Uterus (tissue), 4 donors: ENCODE measurements around the gene CPT2. TPM values are rescaled to one million over a fixed set of nuclear protein-coding genes. Genes with fewer than 3 reads are reported as not detected.
"Not testable (repeated sequence)": the region's sequence is repeated elsewhere in the genome, so short reads cannot be mapped to it uniquely, and the experiment has no call there.

ENCODE experiments used
- DNase-seq, 2 donors: peaks; one replicate each; pipeline ENCODE4 v3.0.0-alpha.2; 2019 to 2020
- H3K27ac ChIP-seq, 2 donors: fragments of 200-600 bp; sonication (generic); 1 replicate in 1 of 2; 2 replicates in 1 of 2; pipeline ENCODE4 v1.5.1; 2016 to 2018
- H3K27me3 ChIP-seq, 2 donors: fragments of 200-600 bp; sonication (generic); one replicate each; pipeline ENCODE4 v1.5.1; 2018 to 2019; ENCODE audit warnings: control low read depth in 1 of 2
- H3K36me3 ChIP-seq, 2 donors: fragments of 200-600 bp; sonication (generic); one replicate each; pipeline ENCODE4 v1.5.1; 2019; ENCODE audit warnings: control low read depth in 1 of 2
- H3K4me1 ChIP-seq, 2 donors: fragments of 200-600 bp; sonication (generic); one replicate each; pipeline ENCODE4 v1.5.1; 2018 to 2019; ENCODE audit warnings: control low read depth in 1 of 2
- H3K4me3 ChIP-seq, 2 donors: fragments of 200-600 bp; sonication (generic); 1 replicate in 1 of 2; 2 replicates in 1 of 2; pipeline ENCODE4 v1.5.1; 2018 to 2019; ENCODE audit warnings: mild to moderate bottlenecking in 1 of 2
- H3K9me3 ChIP-seq, 2 donors: fragments of 200-600 bp; sonication (generic); one replicate each; pipeline ENCODE4 v1.5.1; 2019; ENCODE audit warnings: control low read depth in 1 of 2
- POLR2A ChIP-seq, 2 donors: fragments of 450-650 bp; IDR thresholded peaks; one replicate each; pipeline ENCODE4 v1.6.1; 2016; ENCODE audit warnings: antibody characterized with exemption in 2 of 2, mild to moderate bottlenecking in 1 of 2, moderate library complexity in 1 of 2
- intact Hi-C: fragments of 100-400 bp; cut with DNase I; formaldehyde crosslinking; loops from one replicate; pipeline ENCODE4 v1.15.1; 2023; ENCODE audit warnings: low total_unique reads
- total RNA-seq, 4 donors: library from RNA; depleted of rRNA in 3 of 4; stranded (reverse); fragments of >200 nt in 3 of 4; gene quantifications; one replicate each; pipeline versions ENCODE4 v1.1.0 to v1.2.4, GENCODE V29; 2014 to 2023
- TF ChIP-seq, protein P1 (sequence below), 4 experiments: fragments of 200-600 bp in 2 of 4; fragments of 450-650 bp in 2 of 4; sonication (generic) in 2 of 4; IDR thresholded peaks; one replicate each; pipeline ENCODE4 v1.5.1; 2016 to 2019; ENCODE audit warnings: antibody characterized with exemption in 4 of 4, mild to moderate bottlenecking in 2 of 4, moderate library complexity in 1 of 4
- donor health status: DM: yes; HTN: yes; CAD: no.

CPT2 gene
- total RNA-seq, 4 donors from 2014 or later: 2.4 to 83.3 (median 10.2) TPM

DNA sequence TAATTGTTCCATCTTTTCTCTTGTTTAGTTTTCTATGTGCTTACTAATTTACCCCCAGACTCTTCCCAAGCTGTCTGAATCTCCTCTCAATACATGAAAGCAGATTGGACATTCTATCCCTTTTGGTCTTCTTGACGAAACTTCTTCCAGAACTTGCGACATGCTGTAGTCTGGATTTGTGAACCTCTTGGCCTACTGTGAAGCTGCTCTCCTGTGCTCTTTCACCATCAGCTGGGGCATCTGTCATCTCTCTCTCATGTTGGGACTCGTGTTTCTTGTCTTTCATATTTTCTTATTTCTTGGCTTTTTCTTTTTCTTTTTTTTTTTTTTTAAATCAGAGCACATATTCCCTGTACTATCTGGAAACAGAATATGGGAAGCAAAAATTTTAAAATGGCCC, 6.8 kb downstream of the CPT2 start:
- Histone ChIP-seq H3K9me3 (no peaks in the 10 kb centered on the region), H3K27ac (no peak overlapping the region), H3K36me3 (no peaks in the 10 kb centered on the region), H3K4me3 (no peak overlapping the region), H3K27me3 (no peaks in the 10 kb centered on the region), H3K4me1 (peaks cover 0 to under 1% of the 10 kb centered on the region in 2 donors)
- no peak for DNase-seq
- TF ChIP-seq POLR2A (IDR thresholded peaks at IDR 0.05): no peak
- TF ChIP-seq, protein P1, sequence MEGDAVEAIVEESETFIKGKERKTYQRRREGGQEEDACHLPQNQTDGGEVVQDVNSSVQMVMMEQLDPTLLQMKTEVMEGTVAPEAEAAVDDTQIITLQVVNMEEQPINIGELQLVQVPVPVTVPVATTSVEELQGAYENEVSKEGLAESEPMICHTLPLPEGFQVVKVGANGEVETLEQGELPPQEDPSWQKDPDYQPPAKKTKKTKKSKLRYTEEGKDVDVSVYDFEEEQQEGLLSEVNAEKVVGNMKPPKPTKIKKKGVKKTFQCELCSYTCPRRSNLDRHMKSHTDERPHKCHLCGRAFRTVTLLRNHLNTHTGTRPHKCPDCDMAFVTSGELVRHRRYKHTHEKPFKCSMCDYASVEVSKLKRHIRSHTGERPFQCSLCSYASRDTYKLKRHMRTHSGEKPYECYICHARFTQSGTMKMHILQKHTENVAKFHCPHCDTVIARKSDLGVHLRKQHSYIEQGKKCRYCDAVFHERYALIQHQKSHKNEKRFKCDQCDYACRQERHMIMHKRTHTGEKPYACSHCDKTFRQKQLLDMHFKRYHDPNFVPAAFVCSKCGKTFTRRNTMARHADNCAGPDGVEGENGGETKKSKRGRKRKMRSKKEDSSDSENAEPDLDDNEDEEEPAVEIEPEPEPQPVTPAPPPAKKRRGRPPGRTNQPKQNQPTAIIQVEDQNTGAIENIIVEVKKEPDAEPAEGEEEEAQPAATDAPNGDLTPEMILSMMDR (IDR thresholded peaks at IDR 0.05): no peak
- intact Hi-C loops: no loop called here

DNA sequence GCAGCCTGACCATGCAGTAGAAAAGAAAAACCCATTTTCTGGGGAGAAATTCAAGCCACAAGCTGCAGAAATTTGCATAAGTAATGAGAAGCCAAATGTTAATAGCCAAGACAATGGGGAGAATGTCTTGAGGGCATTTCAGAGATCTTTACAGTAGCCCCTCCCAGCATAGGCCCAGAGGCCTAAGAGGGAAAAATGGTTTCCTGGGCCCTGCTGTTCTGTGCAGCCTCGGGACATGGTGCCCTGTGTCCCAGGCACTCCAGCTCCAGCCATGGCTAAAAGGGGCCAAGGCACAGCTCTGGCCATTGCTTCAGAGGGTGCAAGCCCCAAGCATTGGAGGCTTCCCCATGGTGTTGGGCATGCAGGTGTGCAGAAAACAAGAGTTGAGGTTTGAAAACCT, 8.9 kb downstream of the CPT2 start:
- H3K4me1 ChIP-seq, intact Hi-C loops, H3K4me3 ChIP-seq, H3K36me3 ChIP-seq, DNase-seq, H3K9me3 ChIP-seq, H3K27ac ChIP-seq, H3K27me3 ChIP-seq: not testable (repeated sequence)

DNA sequence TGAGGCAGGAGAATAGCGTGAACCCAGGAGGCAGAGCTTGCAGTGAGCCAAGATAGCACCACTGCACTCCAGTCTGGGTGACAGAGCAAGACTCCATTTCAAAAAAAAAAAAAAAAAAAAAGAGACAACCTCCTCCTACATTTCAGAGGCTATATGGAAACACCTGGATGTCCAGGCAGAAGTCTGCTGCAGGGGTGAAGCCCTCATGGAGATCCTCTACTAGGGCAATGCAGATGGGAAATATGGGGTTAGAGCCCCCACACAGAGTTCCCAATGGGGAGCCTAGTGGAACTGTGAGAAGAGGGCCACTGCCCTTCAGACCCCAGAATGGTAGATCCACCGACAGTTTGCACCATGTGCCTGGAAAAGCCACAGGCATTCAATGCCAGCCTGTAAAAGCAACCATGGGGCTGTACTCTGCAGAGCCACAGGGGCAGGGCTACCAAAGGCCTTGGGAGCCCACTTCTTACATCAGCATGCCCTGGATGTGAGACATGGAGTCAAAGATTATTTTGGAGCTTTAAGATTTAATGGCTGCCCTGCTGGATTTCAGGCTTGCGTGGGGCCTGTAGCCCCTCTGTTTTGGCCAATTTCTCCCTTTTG, 9.6 kb downstream of the CPT2 start:
- H3K27ac ChIP-seq, DNase-seq, H3K9me3 ChIP-seq, H3K4me3 ChIP-seq, H3K4me1 ChIP-seq, H3K27me3 ChIP-seq, intact Hi-C loops, H3K36me3 ChIP-seq: not testable (repeated sequence)

DNA sequence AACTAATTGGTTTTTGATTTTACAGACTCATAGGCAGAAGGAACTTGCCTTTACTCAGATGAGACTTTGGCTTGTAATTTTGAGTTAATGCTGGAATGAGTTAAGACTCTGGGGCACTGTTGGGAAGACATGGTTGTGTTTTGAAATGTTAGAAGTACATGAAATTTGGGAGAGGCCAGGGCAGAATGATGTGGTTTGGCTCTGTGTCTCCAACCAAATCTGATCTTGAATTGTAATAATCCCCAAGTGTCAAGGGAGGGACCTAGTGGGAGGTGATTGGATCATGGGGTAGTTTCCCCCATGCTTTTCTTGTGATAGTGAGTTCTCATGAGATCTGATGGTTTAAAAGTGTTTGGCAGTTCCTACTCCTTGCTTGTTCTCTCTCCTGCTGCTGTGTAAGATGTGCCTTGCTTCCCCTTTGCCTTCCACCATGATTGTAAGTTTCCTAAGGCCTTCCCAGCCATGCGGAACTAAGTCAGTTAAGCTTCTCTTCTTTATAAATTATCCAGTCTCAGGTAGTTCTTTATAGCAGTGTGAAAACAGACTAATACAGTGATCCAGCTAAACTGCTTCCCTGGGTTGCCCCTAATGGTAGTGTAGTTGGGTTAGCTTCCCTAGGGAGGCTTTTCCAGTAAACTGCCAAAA, 10.2 kb downstream of the CPT2 start:
- Histone ChIP-seq H3K9me3 (no peaks in the 10 kb centered on the region), H3K27ac (no peak overlapping the region), H3K4me3 (no peak overlapping the region), H3K27me3 (no peaks in the 10 kb centered on the region), H3K36me3 (no peaks in the 10 kb centered on the region), H3K4me1 (no peaks in the 10 kb centered on the region)
- TF ChIP-seq, protein P1 (IDR thresholded peaks at IDR 0.05): no peak
- TF ChIP-seq POLR2A (IDR thresholded peaks at IDR 0.05): no peak
- intact Hi-C loops: no loop called here
- no peak for DNase-seq

DNA sequence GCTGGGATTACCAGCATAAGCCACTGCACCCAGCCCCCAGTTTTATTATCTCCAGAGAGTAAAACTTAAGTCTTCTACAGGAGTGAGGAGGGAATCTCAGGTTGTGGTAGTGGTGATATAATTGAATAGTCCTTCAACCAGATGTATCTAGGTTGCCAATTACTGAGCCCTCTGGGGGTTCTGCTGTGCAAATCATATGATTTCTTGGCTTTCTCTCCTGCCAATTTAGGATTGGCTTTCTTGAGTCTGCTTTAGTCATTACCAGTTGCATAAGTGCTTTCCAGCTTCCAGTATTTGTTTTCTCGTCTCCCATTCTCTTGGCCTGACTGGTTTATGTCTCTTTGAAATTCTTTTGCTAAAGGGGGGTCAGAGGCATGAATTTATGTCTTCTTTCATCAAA, 11.1 kb downstream of the CPT2 start:
- TF ChIP-seq, protein P1 (IDR thresholded peaks at IDR 0.05): no peak
- no peak for TF ChIP-seq POLR2A (IDR thresholded peaks at IDR 0.05)
- Histone ChIP-seq H3K27me3 (no peaks in the 10 kb centered on the region), H3K9me3 (no peaks in the 10 kb centered on the region), H3K27ac (no peak overlapping the region), H3K4me1 (no peaks in the 10 kb centered on the region), H3K36me3 (no peaks in the 10 kb centered on the region), H3K4me3 (no peak overlapping the region)
- no peak for DNase-seq
- intact Hi-C loops: no loop called here

DNA sequence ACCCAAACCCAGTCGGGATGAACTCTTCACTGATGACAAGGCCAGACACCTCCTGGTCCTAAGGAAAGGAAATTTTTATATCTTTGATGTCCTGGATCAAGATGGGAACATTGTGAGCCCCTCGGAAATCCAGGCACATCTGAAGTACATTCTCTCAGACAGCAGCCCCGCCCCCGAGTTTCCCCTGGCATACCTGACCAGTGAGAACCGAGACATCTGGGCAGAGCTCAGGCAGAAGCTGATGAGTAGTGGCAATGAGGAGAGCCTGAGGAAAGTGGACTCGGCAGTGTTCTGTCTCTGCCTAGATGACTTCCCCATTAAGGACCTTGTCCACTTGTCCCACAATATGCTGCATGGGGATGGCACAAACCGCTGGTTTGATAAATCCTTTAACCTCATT, 13.7 kb downstream of the CPT2 start:
- TF ChIP-seq, protein P1 (IDR thresholded peaks at IDR 0.05): no peak
- TF ChIP-seq POLR2A (IDR thresholded peaks at IDR 0.05): no peak
- intact Hi-C loops: no loop called here
- no peaks in the 10 kb centered on the region for H3K36me3 ChIP-seq

More for the DNA sequence above, 13.7 kb downstream of the CPT2 start:
- Histone ChIP-seq H3K4me1 (no peaks in the 10 kb centered on the region), H3K27me3 (no peaks in the 10 kb centered on the region), H3K9me3 (no peaks in the 10 kb centered on the region), H3K4me3 (no peak overlapping the region), H3K27ac (no peak overlapping the region)
- no peak for DNase-seq
